WERI-Rb-1 (cell line): ENCODE measurements around the gene SEC16B.
A peak's percentile ranks its signal among the peaks of the same experiment; 100 is the strongest.

Source experiments
- DNase-seq: peaks from one replicate; pipeline ENCODE4 v3.0.0-alpha.2; 2020
- H3K27ac ChIP-seq: fragments of 250-450 bp; sonication (Bioruptor Pico); 2 replicates; pipeline ENCODE4 v1.5.1; 2020; ENCODE audit warnings: mild to moderate bottlenecking, moderate library complexity
- H3K27me3 ChIP-seq: fragments of 250-450 bp; sonication (Bioruptor Pico); 2 replicates; pipeline ENCODE4 v1.5.1; 2021; ENCODE audit warnings: mild to moderate bottlenecking, low read depth, moderate library complexity; ENCODE audit not compliant: insufficient read depth, severe bottlenecking
- H3K36me3 ChIP-seq: fragments of 250-450 bp; sonication (Bioruptor Pico); 2 replicates; pipeline ENCODE4 v1.5.1; 2020; ENCODE audit warnings: mild to moderate bottlenecking, moderate library complexity
- H3K4me3 ChIP-seq: 2 replicates; pipeline ENCODE4 v1.5.1; 2011; ENCODE audit warnings: low read depth, mild to moderate bottlenecking, control low read depth, low read length
- H3K9me3 ChIP-seq: fragments of 250-450 bp; sonication (Bioruptor Pico); 2 replicates; pipeline ENCODE4 v1.5.1; 2021; ENCODE audit warnings: mild to moderate bottlenecking, moderate library complexity; ENCODE audit not compliant: severe bottlenecking
- CTCF ChIP-seq: IDR thresholded peaks from 2 replicates; pipeline ENCODE4 v1.5.1; 2011; ENCODE audit warnings: low read depth, mild to moderate bottlenecking, control low read depth, inconsistent platforms, low read length

Gene SEC16B

GRCh38 chr1:177922209-177922608, 47.6 kb downstream of the SEC16B start:
- no peak for DNase-seq
- Histone ChIP-seq H3K36me3 (no peaks in the 10 kb centered on the region), H3K27me3 (no peaks in the 10 kb centered on the region)

GRCh38 chr1:177921590-177921989, 48.3 kb downstream of the SEC16B start:
- Histone ChIP-seq H3K9me3 (no peaks in the 10 kb centered on the region), H3K27me3 (no peaks in the 10 kb centered on the region), H3K27ac (no peak overlapping the region), H3K36me3 (no peaks in the 10 kb centered on the region), H3K4me3 (no peak overlapping the region)
- no peak for DNase-seq
- no peak for TF ChIP-seq CTCF

More at GRCh38 chr1:177922209-177922608, 47.6 kb downstream of the SEC16B start:
- Histone ChIP-seq H3K27ac (no peak overlapping the region), H3K9me3 (no peaks in the 10 kb centered on the region), H3K4me3 (no peak overlapping the region)
- 0 out of 2 replicates have a peak, but pooled peaks have one; percentile 8 for TF ChIP-seq CTCF

- no peak overlapping the region for H3K4me3 ChIP-seq
- H3K27ac ChIP-seq, result no peak overlapping the region
- H3K27me3 ChIP-seq, result no peaks in the 10 kb centered on the region
- H3K36me3 ChIP-seq, result no peaks in the 10 kb centered on the region
- H3K9me3 ChIP-seq, result no peaks in the 10 kb centered on the region
- TF ChIP-seq CTCF, result no peak
- DNase-seq, result no peak
These were observed 49.8 kb downstream of the SEC16B start for GRCh38 chr1:177920091-177920490.

- H3K9me3 ChIP-seq, result no peaks in the 10 kb centered on the region
- TF ChIP-seq CTCF, result no peak
- no peaks in the 10 kb centered on the region for H3K36me3 ChIP-seq
- no peaks in the 10 kb centered on the region for H3K27me3 ChIP-seq
- H3K4me3 ChIP-seq, result no peak overlapping the region
- no peak for DNase-seq
- no peak overlapping the region for H3K27ac ChIP-seq
These were observed 54.2 kb downstream of the SEC16B start for GRCh38 chr1:177915641-177916040.

GRCh38 chr1:177914603-177915002, 55.3 kb downstream of the SEC16B start:
- Histone ChIP-seq H3K9me3 (no peaks in the 10 kb centered on the region), H3K27me3 (no peaks in the 10 kb centered on the region), H3K36me3 (no peaks in the 10 kb centered on the region), H3K27ac (no peak overlapping the region), H3K4me3 (no peak overlapping the region)
- DNase-seq, result no peak
- TF ChIP-seq CTCF, result no peak

- peak; percentile 93 for TF ChIP-seq CTCF
- Histone ChIP-seq H3K27me3 (no peaks in the 10 kb centered on the region), H3K9me3 (no peaks in the 10 kb centered on the region), H3K36me3 (no peaks in the 10 kb centered on the region), H3K4me3 (no peak overlapping the region), H3K27ac (no peak overlapping the region)
- DNase-seq, result peak; percentile 65
These were observed 55.9 kb downstream of the SEC16B start for GRCh38 chr1:177913762-177914540.
